HFFc6 (cell line): Measurements from ENCODE around the gene PGAM2. TPM values are rescaled to one million over a fixed set of nuclear protein-coding genes. Genes with fewer than 3 reads are reported as not detected.
A peak's percentile ranks its signal among the peaks of the same experiment; 100 is the strongest.

Source experiments
- DNase-seq: peaks from one replicate; pipeline ENCODE4 v3.0.0-alpha.2; 2018
- H3K27ac Mint-ChIP-seq: 2 replicates; pipeline ENCODE4 v1.8.0; 2020; ENCODE audit warnings: mild to moderate bottlenecking, mixed read lengths
- H3K27me3 Mint-ChIP-seq: 2 replicates; pipeline ENCODE4 v1.8.0; 2021; ENCODE audit warnings: mild to moderate bottlenecking, moderate library complexity, mixed read lengths; ENCODE audit not compliant: insufficient read depth
- H3K36me3 Mint-ChIP-seq: 2 replicates; pipeline ENCODE4 v1.8.0; 2021; ENCODE audit warnings: low read depth, mixed read lengths
- H3K4me1 Mint-ChIP-seq: 2 replicates; pipeline ENCODE4 v1.8.0; 2020; ENCODE audit warnings: low read depth, mixed read lengths
- H3K4me3 Mint-ChIP-seq: 2 replicates; pipeline ENCODE4 v1.8.0; 2020; ENCODE audit warnings: mild to moderate bottlenecking, moderate library complexity, mixed read lengths
- H3K9me3 Mint-ChIP-seq: 2 replicates; pipeline ENCODE4 v1.8.0; 2020; ENCODE audit warnings: mild to moderate bottlenecking, mixed read lengths
- CTCF ChIP-seq: fragments of 200-600 bp; sonication (generic); IDR thresholded peaks from 2 replicates; pipeline ENCODE4 v1.5.0; 2021; ENCODE audit warnings: antibody characterized with exemption, mild to moderate bottlenecking
- total RNA-seq, 6 experiments: library from RNA; stranded (reverse); fragmentation: NEBNext Ultra II Directional; extraction: Animal tissue kit (Norgen Biotek cat#: 25700); gene quantifications; 2 replicates in 1 of 6; 3 replicates in 5 of 6; pipeline ENCODE4 v1.2.3, GENCODE V29; 2021

The PGAM2 gene
- total RNA-seq, 6 experiments from 2014 or later, result 0.26 to 0.51 (median 0.35) TPM; not detected in 2

GRCh38 chr7:44084701-44085100 is 19.3 kb upstream of the PGAM2 start:
- H3K36me3 Mint-ChIP-seq, result peaks cover 5% of the 10 kb centered on the region; the same call in 1 of the 2 replicates
- H3K4me3 Mint-ChIP-seq, result peak overlapping the region; percentile 92; the same call in 1 of the 2 replicates
- peaks cover 3% of the 10 kb centered on the region for H3K27me3 Mint-ChIP-seq
- peaks cover 77% of the 10 kb centered on the region for H3K4me1 Mint-ChIP-seq
- TF ChIP-seq CTCF, result no peak
- DNase-seq, result no peak
- H3K27ac Mint-ChIP-seq, result peak overlapping the region; percentile 93
- H3K9me3 Mint-ChIP-seq, result no peaks in the 10 kb centered on the region

GRCh38 chr7:44083796-44084195 is 18.4 kb upstream of the PGAM2 start:
- DNase-seq, result no peak
- no peaks in the 10 kb centered on the region; the same call in 1 of the 2 replicates for H3K27me3 Mint-ChIP-seq
- peak overlapping the region; percentile 93 for H3K27ac Mint-ChIP-seq
- TF ChIP-seq CTCF, result no peak
- H3K4me3 Mint-ChIP-seq, result peak overlapping the region; percentile 92; the same call in 1 of the 2 replicates
- peaks cover 5% of the 10 kb centered on the region; the same call in 1 of the 2 replicates for H3K36me3 Mint-ChIP-seq
- H3K9me3 Mint-ChIP-seq, result no peaks in the 10 kb centered on the region
- peaks cover 68% of the 10 kb centered on the region for H3K4me1 Mint-ChIP-seq

GRCh38 chr7:44082541-44083207 is 17.3 kb upstream of the PGAM2 start:
- Mint-ChIP-seq H3K4me3 (peak overlapping the region; percentile 92), H3K27me3 (no peaks in the 10 kb centered on the region; the same call in 1 of the 2 replicates), H3K36me3 (peaks cover 14% of the 10 kb centered on the region), H3K4me1 (peaks cover 56% of the 10 kb centered on the region), H3K27ac (peak overlapping the region; percentile 93), H3K9me3 (no peaks in the 10 kb centered on the region)
- TF ChIP-seq CTCF, result no peak; the same call in 1 of the 2 replicates
- DNase-seq, result peak; percentile 99

- no peak for TF ChIP-seq CTCF
- H3K9me3 Mint-ChIP-seq, result no peaks in the 10 kb centered on the region
- no peaks in the 10 kb centered on the region for H3K27me3 Mint-ChIP-seq
- DNase-seq, result no peak
- peak overlapping the region; percentile 83 for H3K27ac Mint-ChIP-seq
- H3K4me1 Mint-ChIP-seq, result peaks cover 45% of the 10 kb centered on the region
- H3K4me3 Mint-ChIP-seq, result peak overlapping the region; percentile 92
- peaks cover 16% of the 10 kb centered on the region for H3K36me3 Mint-ChIP-seq
These were observed 15.9 kb upstream of the PGAM2 start for GRCh38 chr7:44081266-44081748.

- H3K4me3 Mint-ChIP-seq, result peak overlapping the region; percentile 92
- H3K9me3 Mint-ChIP-seq, result no peaks in the 10 kb centered on the region
- no peak for DNase-seq
- H3K27ac Mint-ChIP-seq, result peak overlapping the region; percentile 83
- H3K27me3 Mint-ChIP-seq, result no peaks in the 10 kb centered on the region
- H3K4me1 Mint-ChIP-seq, result peaks cover 45% of the 10 kb centered on the region
- peaks cover 20% of the 10 kb centered on the region for H3K36me3 Mint-ChIP-seq
- TF ChIP-seq CTCF, result no peak
These were observed 15.4 kb upstream of the PGAM2 start for GRCh38 chr7:44080686-44081265.
